Astrocyte (in vitro differentiated cells and primary cell): ENCODE data around the gene KIAA1217.

Experiments
- EZH2 ChIP-seq: IDR thresholded peaks from 2 replicates; pipeline ENCODE4 v1.6.1; 2012; ENCODE audit warnings: mild to moderate bottlenecking, low read length, inconsistent platforms; ENCODE audit not compliant: insufficient read depth
- TF ChIP-seq, protein P1 (sequence below): IDR thresholded peaks from 2 replicates; pipeline ENCODE4 v1.5.1; 2011; ENCODE audit warnings: low read depth, mild to moderate bottlenecking, inconsistent platforms, low read length, moderate library complexity; ENCODE audit not compliant: insufficient read depth

DNA sequence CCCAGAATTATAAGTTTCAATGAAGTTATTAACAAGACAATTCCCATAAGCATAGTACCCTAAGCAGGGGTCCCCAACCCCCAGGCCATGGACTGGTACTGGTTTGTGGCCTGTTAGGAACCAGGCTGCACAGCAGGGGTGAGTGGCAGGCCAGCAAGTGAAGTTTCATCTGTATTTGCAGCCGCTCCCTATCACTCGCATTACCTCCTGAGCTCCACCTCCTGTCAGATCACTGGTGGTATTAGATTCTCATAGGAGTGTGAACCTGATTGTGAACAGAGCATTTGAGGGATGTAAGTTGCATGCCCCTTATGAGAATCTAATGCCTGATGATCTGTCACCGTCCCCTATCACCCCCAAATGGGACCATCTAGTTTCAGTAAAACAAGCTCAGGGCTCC, 36.0 kb upstream of the KIAA1217 start:
- TF ChIP-seq, protein P1, sequence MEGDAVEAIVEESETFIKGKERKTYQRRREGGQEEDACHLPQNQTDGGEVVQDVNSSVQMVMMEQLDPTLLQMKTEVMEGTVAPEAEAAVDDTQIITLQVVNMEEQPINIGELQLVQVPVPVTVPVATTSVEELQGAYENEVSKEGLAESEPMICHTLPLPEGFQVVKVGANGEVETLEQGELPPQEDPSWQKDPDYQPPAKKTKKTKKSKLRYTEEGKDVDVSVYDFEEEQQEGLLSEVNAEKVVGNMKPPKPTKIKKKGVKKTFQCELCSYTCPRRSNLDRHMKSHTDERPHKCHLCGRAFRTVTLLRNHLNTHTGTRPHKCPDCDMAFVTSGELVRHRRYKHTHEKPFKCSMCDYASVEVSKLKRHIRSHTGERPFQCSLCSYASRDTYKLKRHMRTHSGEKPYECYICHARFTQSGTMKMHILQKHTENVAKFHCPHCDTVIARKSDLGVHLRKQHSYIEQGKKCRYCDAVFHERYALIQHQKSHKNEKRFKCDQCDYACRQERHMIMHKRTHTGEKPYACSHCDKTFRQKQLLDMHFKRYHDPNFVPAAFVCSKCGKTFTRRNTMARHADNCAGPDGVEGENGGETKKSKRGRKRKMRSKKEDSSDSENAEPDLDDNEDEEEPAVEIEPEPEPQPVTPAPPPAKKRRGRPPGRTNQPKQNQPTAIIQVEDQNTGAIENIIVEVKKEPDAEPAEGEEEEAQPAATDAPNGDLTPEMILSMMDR, result no peak
- no peak for TF ChIP-seq EZH2
